ENCODE measurements around the gene SLC35E3. TPM values are rescaled to one million over a fixed set of nuclear protein-coding genes. Genes with fewer than 3 reads are reported as not detected.
A peak's percentile ranks its signal among the peaks of the same experiment; 100 is the strongest.

Gene SLC35E3
- total RNA-seq, 6 experiments from 2014 or later, result 2.4 to 7.7 (median 6.7) TPM

GRCh38 chr12:68791897-68792481, 46.0 kb downstream of the SLC35E3 start:
- Histone ChIP-seq H3K27me3 (no peaks in the 10 kb centered on the region), H3K4me1 (peaks cover 0 to 19% (median 9%) of the 10 kb centered on the region in 4 donors), H3K27ac (no peak overlapping the region), H3K9me3 (no peaks in the 10 kb centered on the region), H3K4me3 (no peak overlapping the region), H3K36me3 (no peaks in the 10 kb centered on the region)
- ATAC-seq (no peak), DNase-seq (no peak)
- WGBS (ENCODE audit: insufficient coverage, low coverage, low lambda C conversion rate, missing lambda C conversion rate), result 100% methylated on average over 2 of the region's 2 CpGs
- TF ChIP-seq CTCF (IDR thresholded peaks at IDR 0.05) (no peak), POLR2A (IDR thresholded peaks at IDR 0.05) (no peak)
- intact Hi-C loops (cut with DNase I), result no loop called here

GRCh38 chr12:68792952-68793351, 47.0 kb downstream of the SLC35E3 start:
- WGBS (ENCODE audit: insufficient coverage, low coverage, low lambda C conversion rate, missing lambda C conversion rate), result 83% methylated on average over 1 of the region's 2 CpGs
- no peaks in the 10 kb centered on the region for H3K36me3 ChIP-seq

GRCh38 chr12:68793436-68793835, 47.5 kb downstream of the SLC35E3 start:
- no peaks in the 10 kb centered on the region for H3K9me3 ChIP-seq
- DNase-seq (peak in 1 of 3 donors; percentile 20), ATAC-seq (no peak)
- H3K4me3 ChIP-seq, result no peak overlapping the region
- WGBS (ENCODE audit: insufficient coverage, low coverage, low lambda C conversion rate, missing lambda C conversion rate), result 100% methylated on average over 2 of the region's 4 CpGs
- peaks cover 0 to 8% (median 2%) of the 10 kb centered on the region in 4 donors for H3K4me1 ChIP-seq
- no peaks in the 10 kb centered on the region for H3K36me3 ChIP-seq
- intact Hi-C loops (cut with DNase I), result no loop called here
- H3K27ac ChIP-seq, result no peak overlapping the region
- H3K27me3 ChIP-seq, result no peaks in the 10 kb centered on the region
- TF ChIP-seq POLR2A (IDR thresholded peaks at IDR 0.05) (no peak), CTCF (IDR thresholded peaks at IDR 0.05) (no peak)

More at GRCh38 chr12:68792952-68793351, 47.0 kb downstream of the SLC35E3 start:
- Histone ChIP-seq H3K9me3 (no peaks in the 10 kb centered on the region), H3K27me3 (no peaks in the 10 kb centered on the region), H3K4me3 (no peak overlapping the region), H3K27ac (no peak overlapping the region), H3K4me1 (peaks cover 0 to 13% (median 5%) of the 10 kb centered on the region in 4 donors)
- intact Hi-C loops (cut with DNase I), result no loop called here
- ATAC-seq (peak; percentile 55 to 73 (median 59)), DNase-seq (peak in 1 of 3 donors; percentile 28)
- TF ChIP-seq CTCF (IDR thresholded peaks at IDR 0.05), result no peak
- TF ChIP-seq POLR2A (IDR thresholded peaks at IDR 0.05), result no peak

- 92% methylated on average over 3 of the region's 4 CpGs for WGBS (ENCODE audit: insufficient coverage, low coverage, low lambda C conversion rate, missing lambda C conversion rate)
- H3K36me3 ChIP-seq, result no peaks in the 10 kb centered on the region
- H3K27ac ChIP-seq, result no peak overlapping the region
- no peaks in the 10 kb centered on the region for H3K27me3 ChIP-seq
- no peaks in the 10 kb centered on the region for H3K9me3 ChIP-seq
- TF ChIP-seq POLR2A (IDR thresholded peaks at IDR 0.05) (no peak), CTCF (IDR thresholded peaks at IDR 0.05) (no peak)
- no peak overlapping the region for H3K4me3 ChIP-seq
- DNase-seq (peak in 1 of 3 donors; percentile 23), ATAC-seq (no peak)
- peaks cover 0 to 3% (median 0%) of the 10 kb centered on the region in 4 donors for H3K4me1 ChIP-seq
- intact Hi-C loops (cut with DNase I), result no loop called here
Observed at GRCh38 chr12:68793975-68794652, 48.1 kb downstream of the SLC35E3 start.

Data from right lobe of liver (tissue), 6 donors.